ENCODE results near the gene MAP3K3. TPM values are rescaled to one million over a fixed set of nuclear protein-coding genes. Genes with fewer than 3 reads are reported as not detected.
A peak's percentile ranks its signal among the peaks of the same experiment; 100 is the strongest.

MAP3K3 gene
- total RNA-seq, 1 donor from 2014 or later: 12.8 TPM

GRCh38 chr17:63699638-63700527 is 77.7 kb downstream of the MAP3K3 start, which contains the start of gene LIMD2:
Gene LIMD2, minus strand, starts transcription at chr17:63700125. Its CDS starts 827 bp downstream, at chr17:63699298.
- H3K4me3 ChIP-seq (ENCODE audit: low read depth, low read length): peak within 1 kb of the TSS; percentile 60
- TF ChIP-seq CTCF (conservative IDR thresholded peaks at IDR 0.05; ENCODE audit: low read depth, low read length): no peak
- no peak for DNase-seq (ENCODE audit: low read depth)

- no peak for TF ChIP-seq CTCF (conservative IDR thresholded peaks at IDR 0.05; ENCODE audit: low read depth, low read length)
- peak overlapping the region; percentile 60 for H3K4me3 ChIP-seq (ENCODE audit: low read depth, low read length)
- no peak for DNase-seq (ENCODE audit: low read depth)
These were observed 78.6 kb downstream of the MAP3K3 start for GRCh38 chr17:63700528-63701455.

- no peak for TF ChIP-seq CTCF (conservative IDR thresholded peaks at IDR 0.05; ENCODE audit: low read depth, low read length)
These were observed 79.2 kb downstream of the MAP3K3 start for GRCh38 chr17:63701456-63701820.

GRCh38 chr17:63701868-63702720 is 79.9 kb downstream of the MAP3K3 start:
- DNase-seq (ENCODE audit: low read depth): no peak
- no peak overlapping the region for H3K4me3 ChIP-seq (ENCODE audit: low read depth, low read length)

More at GRCh38 chr17:63701456-63701820, 79.2 kb downstream of the MAP3K3 start:
- no peak overlapping the region for H3K4me3 ChIP-seq (ENCODE audit: low read depth, low read length)
- no peak for DNase-seq (ENCODE audit: low read depth)

GRCh38 chr17:63702721-63703015 is 80.5 kb downstream of the MAP3K3 start:
- no peak for DNase-seq (ENCODE audit: low read depth)
- H3K4me3 ChIP-seq (ENCODE audit: low read depth, low read length): no peak overlapping the region
- no peak for TF ChIP-seq CTCF (conservative IDR thresholded peaks at IDR 0.05; ENCODE audit: low read depth, low read length)

More at GRCh38 chr17:63701868-63702720, 79.9 kb downstream of the MAP3K3 start:
- no peak for TF ChIP-seq CTCF (conservative IDR thresholded peaks at IDR 0.05; ENCODE audit: low read depth, low read length)

- no peak overlapping the region for H3K4me3 ChIP-seq (ENCODE audit: low read depth, low read length)
- no peak for TF ChIP-seq CTCF (conservative IDR thresholded peaks at IDR 0.05; ENCODE audit: low read depth, low read length)
- no peak for DNase-seq (ENCODE audit: low read depth)
These were observed 80.8 kb downstream of the MAP3K3 start for GRCh38 chr17:63703029-63703428.
